Measurements from ENCODE around the gene RPN1. TPM values are rescaled to one million over a fixed set of nuclear protein-coding genes. Genes with fewer than 3 reads are reported as not detected.
A peak's percentile ranks its signal among the peaks of the same experiment; 100 is the strongest.
"Not testable (repeated sequence)": the region's sequence is repeated elsewhere in the genome, so short reads cannot be mapped to it uniquely, and the experiment has no call there.

Gene RPN1
- total and polyA plus RNA-seq, 2 donors (not counting 1 experiment from before 2014, with no cell fraction given), result 40.4 to 80.6 TPM

DNA sequence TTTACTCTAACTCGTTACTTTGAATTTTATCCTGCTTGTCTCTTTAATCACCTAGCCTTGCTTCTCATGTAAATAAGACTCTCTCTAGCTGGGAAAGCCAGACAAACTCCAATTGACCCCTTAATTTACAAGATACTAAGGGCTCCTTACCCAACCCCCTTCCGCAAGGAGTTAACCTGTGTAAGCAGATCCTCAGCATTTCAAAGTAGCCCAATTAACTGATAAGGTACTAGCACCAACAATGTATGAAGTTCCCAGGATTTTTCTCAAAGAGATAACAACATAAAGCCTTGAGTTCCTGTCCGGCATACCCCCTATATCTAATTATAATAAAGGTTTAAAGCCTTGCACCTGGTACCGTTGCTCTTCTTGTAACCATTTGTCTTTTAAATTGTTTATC is 25.2 kb upstream of the RPN1 start:
- peaks cover 19% of the 10 kb centered on the region for H3K4me1 Mint-ChIP-seq

DNA sequence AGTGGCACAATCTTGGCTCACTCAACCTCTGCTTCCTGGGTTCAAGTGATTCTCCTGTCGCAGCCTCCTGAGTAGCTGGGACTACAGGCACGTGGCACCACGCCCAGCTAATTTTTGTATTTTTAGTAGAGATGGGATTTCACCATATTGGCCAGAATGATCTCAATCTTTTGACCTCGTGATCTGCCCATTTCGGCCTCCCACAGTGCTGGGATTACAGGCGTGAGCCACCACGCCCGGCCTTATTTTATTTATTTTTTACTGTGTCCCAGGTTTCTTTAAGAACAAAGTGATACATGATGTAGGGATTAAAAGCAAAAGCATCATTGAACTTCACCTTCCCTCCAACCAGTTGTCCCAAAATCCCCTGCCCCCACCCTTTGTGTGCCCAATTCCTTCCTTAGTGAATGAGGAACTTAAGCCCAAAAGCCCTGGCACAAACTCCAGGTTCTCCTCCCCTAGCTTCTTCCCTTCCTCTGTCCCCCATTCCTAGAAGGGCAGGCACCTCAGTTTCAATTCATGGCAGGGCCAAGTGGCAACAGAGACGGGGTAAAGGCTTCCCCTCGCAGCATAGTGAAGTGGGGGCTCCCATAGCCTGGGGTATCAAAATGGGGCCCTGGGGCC is 23.7 kb upstream of the RPN1 start:
- ChIA-PET CTCF (interaction anchor here (1.1 kb wide), 2 partner anchors 11 to 121 kb away, joined by 3 to 4 read pairs; no protein-coding TSS in a partner anchor), POLR2A (no interaction called here)
- peaks cover 0 to 9% of the 10 kb centered on the region in 2 donors for H3K4me1 ChIP-seq (ENCODE audit: control insufficient read depth in 2 of 2, insufficient read depth in 2 of 2, low read length in 2 of 2)
- H3K36me3 ChIP-seq (replicated peaks in 1 of 2; ENCODE audit: control extremely low read depth in 1 of 2, control insufficient read depth in 1 of 2, extremely low read depth in 1 of 2, insufficient read depth in 2 of 2, low read length in 1 of 2), result no peaks in the 10 kb centered on the region
- H3K4me2 ChIP-seq (replicated peaks; ENCODE audit: low read depth, low read length, poor library complexity, severe bottlenecking), result peak overlapping the region; percentile 41
- Mint-ChIP-seq H3K27ac (no peak overlapping the region), H3K4me1 (peaks cover 15% of the 10 kb centered on the region), H3K27me3 (no peaks in the 10 kb centered on the region), H3K9me3 (ENCODE audit: insufficient read depth) (no peaks in the 10 kb centered on the region), H3K4me3 (no peak overlapping the region)
- no peaks in the 10 kb centered on the region for H3K79me2 ChIP-seq (ENCODE audit: control insufficient read depth, insufficient read depth, low read length)
- intact Hi-C loops (cut with micrococcal nuclease), result no loop called here
- peak overlapping the region; percentile 1 for H2AFZ ChIP-seq (ENCODE audit: insufficient read depth, low read depth, low read length, poor library complexity, severe bottlenecking)
- 70% methylated on average over 5 of the region's 10 CpGs for WGBS (ENCODE audit: insufficient coverage)
- no peaks in the 10 kb centered on the region for H4K20me1 ChIP-seq (ENCODE audit: control insufficient read depth, insufficient read depth, low read length, poor library complexity, severe bottlenecking)
- no peak overlapping the region for H3K9ac ChIP-seq (ENCODE audit: low read length)
- H3K9me3 ChIP-seq (ENCODE audit: control extremely low read depth in 1 of 3, control insufficient read depth in 2 of 3, insufficient read depth in 1 of 3, low read length in 2 of 3), result no peaks in the 10 kb centered on the region
- no peaks in the 10 kb centered on the region for H3K27me3 ChIP-seq (replicated peaks in 1 of 4; ENCODE audit: control extremely low read depth in 1 of 4, control insufficient read depth in 3 of 4, insufficient read depth in 4 of 4, low read length in 3 of 4)
- ATAC-seq (ENCODE audit: low read depth) (no peak), DNase-seq (no peak)
- peak overlapping the region in 1 of 5 experiments; percentile 26 for H3K4me3 ChIP-seq (ENCODE audit: control extremely low read depth in 1 of 5, extremely low read depth in 1 of 5, insufficient read depth in 1 of 5, low read depth in 2 of 5, low read length in 4 of 5)
- no peak overlapping the region for H3K27ac ChIP-seq (ENCODE audit: low read length in 2 of 2)
- TF ChIP-seq EZH2 (IDR thresholded peaks at IDR 0.05; ENCODE audit: borderline replicate concordance, insufficient read depth, low read depth, low read length, poor library complexity, severe bottlenecking), result no peak
- TF ChIP-seq, protein P1, sequence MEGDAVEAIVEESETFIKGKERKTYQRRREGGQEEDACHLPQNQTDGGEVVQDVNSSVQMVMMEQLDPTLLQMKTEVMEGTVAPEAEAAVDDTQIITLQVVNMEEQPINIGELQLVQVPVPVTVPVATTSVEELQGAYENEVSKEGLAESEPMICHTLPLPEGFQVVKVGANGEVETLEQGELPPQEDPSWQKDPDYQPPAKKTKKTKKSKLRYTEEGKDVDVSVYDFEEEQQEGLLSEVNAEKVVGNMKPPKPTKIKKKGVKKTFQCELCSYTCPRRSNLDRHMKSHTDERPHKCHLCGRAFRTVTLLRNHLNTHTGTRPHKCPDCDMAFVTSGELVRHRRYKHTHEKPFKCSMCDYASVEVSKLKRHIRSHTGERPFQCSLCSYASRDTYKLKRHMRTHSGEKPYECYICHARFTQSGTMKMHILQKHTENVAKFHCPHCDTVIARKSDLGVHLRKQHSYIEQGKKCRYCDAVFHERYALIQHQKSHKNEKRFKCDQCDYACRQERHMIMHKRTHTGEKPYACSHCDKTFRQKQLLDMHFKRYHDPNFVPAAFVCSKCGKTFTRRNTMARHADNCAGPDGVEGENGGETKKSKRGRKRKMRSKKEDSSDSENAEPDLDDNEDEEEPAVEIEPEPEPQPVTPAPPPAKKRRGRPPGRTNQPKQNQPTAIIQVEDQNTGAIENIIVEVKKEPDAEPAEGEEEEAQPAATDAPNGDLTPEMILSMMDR (IDR thresholded peaks at IDR 0.05), result no peak

More for the DNA sequence above, 25.2 kb upstream of the RPN1 start:
- H2AFZ ChIP-seq (ENCODE audit: insufficient read depth, low read depth, low read length, poor library complexity, severe bottlenecking); ATAC-seq (ENCODE audit: low read depth); H3K27me3 Mint-ChIP-seq; H3K27ac ChIP-seq (ENCODE audit: low read length in 2 of 2); H3K4me2 ChIP-seq (replicated peaks; ENCODE audit: low read depth, low read length, poor library complexity, severe bottlenecking); DNase-seq; H3K4me3 ChIP-seq (ENCODE audit: control extremely low read depth in 1 of 5, extremely low read depth in 1 of 5, insufficient read depth in 1 of 5, low read depth in 2 of 5, low read length in 4 of 5); H3K79me2 ChIP-seq (ENCODE audit: control insufficient read depth, insufficient read depth, low read length); H4K20me1 ChIP-seq (ENCODE audit: control insufficient read depth, insufficient read depth, low read length, poor library complexity, severe bottlenecking); H3K4me3 Mint-ChIP-seq; POLR2A ChIA-PET; H3K27me3 ChIP-seq (replicated peaks in 1 of 4; ENCODE audit: control extremely low read depth in 1 of 4, control insufficient read depth in 3 of 4, insufficient read depth in 4 of 4, low read length in 3 of 4); H3K9ac ChIP-seq (ENCODE audit: low read length); H3K36me3 ChIP-seq (replicated peaks in 1 of 2; ENCODE audit: control extremely low read depth in 1 of 2, control insufficient read depth in 1 of 2, extremely low read depth in 1 of 2, insufficient read depth in 2 of 2, low read length in 1 of 2); H3K9me3 Mint-ChIP-seq (ENCODE audit: insufficient read depth); H3K9me3 ChIP-seq (ENCODE audit: control extremely low read depth in 1 of 3, control insufficient read depth in 2 of 3, insufficient read depth in 1 of 3, low read length in 2 of 3); intact Hi-C loops (cut with micrococcal nuclease): not testable (repeated sequence)
- WGBS (ENCODE audit: insufficient coverage), result 83% methylated on average over 2 of the region's 4 CpGs
- CTCF ChIA-PET, result interaction anchor here (1.0 kb wide), 1 partner anchor 58 kb away, joined by 3 read pairs; no protein-coding TSS in a partner anchor
- peaks cover 4 to 15% of the 10 kb centered on the region in 2 donors for H3K4me1 ChIP-seq (ENCODE audit: control insufficient read depth in 2 of 2, insufficient read depth in 2 of 2, low read length in 2 of 2)
- peak overlapping the region; percentile 41 for H3K27ac Mint-ChIP-seq

Data from B cell (primary cell).